ENCODE measurements around the gene LRIT2. TPM values are rescaled to one million over a fixed set of nuclear protein-coding genes. Genes with fewer than 3 reads are reported as not detected.

LRIT2 gene
- total RNA-seq, 1 donor from 2014 or later, result not detected

DNA sequence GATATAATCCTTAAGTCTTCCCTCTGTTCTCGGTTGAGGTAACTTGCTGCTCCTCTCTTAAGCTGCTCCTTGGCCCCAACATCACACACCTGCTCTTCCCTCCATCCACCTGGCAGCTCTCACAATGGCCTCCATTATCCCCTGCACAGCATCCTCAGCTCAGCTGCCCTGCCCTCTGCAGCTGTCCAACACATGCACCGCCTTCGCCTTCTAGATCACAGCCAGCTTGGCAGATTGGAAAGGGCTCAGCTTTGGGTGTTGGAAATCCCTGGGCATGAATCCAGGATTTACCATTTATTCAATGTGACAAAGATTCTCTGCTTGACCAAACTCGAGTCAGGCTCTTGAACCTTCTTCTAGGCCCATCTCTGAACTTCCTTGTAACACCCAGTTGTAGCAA lies 40.1 kb upstream of the LRIT2 start:
- TF ChIP-seq, protein P1, sequence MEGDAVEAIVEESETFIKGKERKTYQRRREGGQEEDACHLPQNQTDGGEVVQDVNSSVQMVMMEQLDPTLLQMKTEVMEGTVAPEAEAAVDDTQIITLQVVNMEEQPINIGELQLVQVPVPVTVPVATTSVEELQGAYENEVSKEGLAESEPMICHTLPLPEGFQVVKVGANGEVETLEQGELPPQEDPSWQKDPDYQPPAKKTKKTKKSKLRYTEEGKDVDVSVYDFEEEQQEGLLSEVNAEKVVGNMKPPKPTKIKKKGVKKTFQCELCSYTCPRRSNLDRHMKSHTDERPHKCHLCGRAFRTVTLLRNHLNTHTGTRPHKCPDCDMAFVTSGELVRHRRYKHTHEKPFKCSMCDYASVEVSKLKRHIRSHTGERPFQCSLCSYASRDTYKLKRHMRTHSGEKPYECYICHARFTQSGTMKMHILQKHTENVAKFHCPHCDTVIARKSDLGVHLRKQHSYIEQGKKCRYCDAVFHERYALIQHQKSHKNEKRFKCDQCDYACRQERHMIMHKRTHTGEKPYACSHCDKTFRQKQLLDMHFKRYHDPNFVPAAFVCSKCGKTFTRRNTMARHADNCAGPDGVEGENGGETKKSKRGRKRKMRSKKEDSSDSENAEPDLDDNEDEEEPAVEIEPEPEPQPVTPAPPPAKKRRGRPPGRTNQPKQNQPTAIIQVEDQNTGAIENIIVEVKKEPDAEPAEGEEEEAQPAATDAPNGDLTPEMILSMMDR (IDR thresholded peaks at IDR 0.05), result no peak
- DNase-seq, result no peak
- Histone ChIP-seq H3K27me3 (no peaks in the 10 kb centered on the region), H3K4me3 (no peak overlapping the region), H3K4me1 (peaks cover 4% of the 10 kb centered on the region), H3K27ac (no peak overlapping the region), H3K36me3 (no peaks in the 10 kb centered on the region), H3K9me3 (no peaks in the 10 kb centered on the region)
- intact Hi-C loops (cut with DNase I), result loop anchor here (5.0 to 10.0 kb wide), 2 partner anchors 99 to 272 kb away; no protein-coding TSS in a partner anchor
- no peak for ATAC-seq

DNA sequence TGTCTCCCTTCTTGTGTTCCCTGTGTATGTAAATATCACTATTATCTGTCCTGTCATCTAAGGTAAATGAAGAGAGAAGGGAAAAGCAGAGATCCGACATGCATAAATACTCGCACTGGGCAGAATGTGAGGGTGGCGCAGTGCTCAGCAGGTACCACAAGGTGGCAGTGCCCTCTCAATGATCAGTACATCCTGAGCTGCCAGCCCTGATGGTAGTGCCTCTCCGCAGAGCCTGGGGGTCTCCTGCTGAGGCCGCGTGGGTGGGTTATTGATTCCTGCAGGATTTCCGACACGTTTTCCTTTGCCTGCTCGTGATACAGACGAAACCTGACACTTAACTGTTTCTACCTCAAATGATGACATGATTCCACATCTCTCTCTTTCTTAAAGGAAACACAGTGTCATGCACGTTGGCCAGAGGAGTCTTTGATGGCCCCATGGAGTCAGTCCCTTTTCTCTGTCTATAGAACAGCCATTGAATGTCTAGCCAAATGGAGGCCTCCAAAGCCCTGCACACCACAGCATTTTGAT lies 39.3 kb upstream of the LRIT2 start:
- DNase-seq, result peak; percentile 77
- intact Hi-C loops (cut with DNase I), result loop anchor here (5.0 to 10.0 kb wide), 2 partner anchors 100 to 273 kb away; no protein-coding TSS in a partner anchor
- Histone ChIP-seq H3K4me3 (no peak overlapping the region), H3K4me1 (peaks cover 4% of the 10 kb centered on the region), H3K27ac (no peak overlapping the region), H3K36me3 (no peaks in the 10 kb centered on the region), H3K27me3 (no peaks in the 10 kb centered on the region), H3K9me3 (no peaks in the 10 kb centered on the region)
- ATAC-seq, result peak; percentile 94
- TF ChIP-seq, protein P1 (IDR thresholded peaks at IDR 0.05), result peak; percentile 96

DNA sequence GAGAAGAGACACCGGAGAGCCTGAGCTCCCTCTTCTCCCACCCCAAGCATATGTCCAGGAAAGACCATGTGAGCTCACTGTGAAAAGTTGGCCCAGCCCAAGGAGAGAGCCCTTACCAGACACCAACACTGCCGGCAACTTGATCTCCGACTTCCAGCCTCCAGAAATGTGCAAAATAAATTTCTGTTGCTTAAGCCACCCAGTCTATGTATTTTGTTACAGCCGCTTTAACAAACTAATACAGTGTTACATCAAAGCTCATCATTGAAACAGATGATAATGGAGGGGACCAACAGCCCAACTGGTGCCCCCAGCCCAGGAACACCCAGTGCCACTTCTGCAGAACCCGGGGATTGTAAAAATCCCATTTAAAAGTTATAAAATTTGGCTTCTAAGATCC lies 38.4 kb upstream of the LRIT2 start:
- H3K9me3 ChIP-seq, result no peaks in the 10 kb centered on the region
- intact Hi-C loops (cut with DNase I), result loop anchor here (10.0 kb wide), 1 partner anchor 101 kb away; no protein-coding TSS in a partner anchor

DNA sequence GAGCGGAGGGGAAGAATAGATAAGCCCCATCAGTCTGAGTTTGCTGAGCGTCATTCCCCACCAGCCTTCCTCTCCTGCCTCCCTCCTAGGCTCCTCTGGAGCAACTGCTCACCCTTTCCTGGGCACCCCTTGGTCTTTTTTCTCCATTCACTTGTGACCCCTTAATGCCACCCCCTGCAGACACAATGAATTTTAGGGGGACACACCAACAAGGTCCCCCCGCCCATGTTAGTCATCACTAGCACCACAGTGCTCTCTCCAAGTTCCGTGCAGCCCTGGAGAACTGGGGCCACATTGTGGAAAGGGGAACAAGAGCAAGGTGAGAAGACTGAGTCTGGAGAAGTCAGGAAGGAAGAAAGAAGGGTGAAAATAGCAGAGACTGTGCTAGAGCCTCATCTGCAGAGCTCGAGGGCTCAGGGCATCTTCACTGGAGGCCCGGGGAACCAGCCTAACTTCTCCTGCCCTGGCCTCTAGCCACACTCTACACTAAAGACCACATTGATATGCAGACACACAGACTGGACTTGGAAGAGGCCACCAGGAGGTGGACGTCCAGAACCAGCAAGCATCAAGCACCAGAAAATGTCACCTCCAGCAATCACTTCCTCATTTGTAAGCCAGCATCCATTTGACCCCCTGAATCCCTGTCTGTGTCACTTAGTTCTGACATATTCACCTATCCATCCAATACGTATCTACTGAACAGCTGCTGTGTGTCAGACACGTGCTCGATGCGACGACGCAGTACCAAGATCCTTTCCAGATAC lies 37.0 kb upstream of the LRIT2 start:
- H3K27ac ChIP-seq, result no peak overlapping the region
- DNase-seq (no peak), ATAC-seq (no peak)
- H3K27me3 ChIP-seq, result peaks cover 3% of the 10 kb centered on the region
- peaks cover 4% of the 10 kb centered on the region for H3K4me1 ChIP-seq
- H3K36me3 ChIP-seq, result no peaks in the 10 kb centered on the region
- no peak overlapping the region for H3K4me3 ChIP-seq
- no peaks in the 10 kb centered on the region for H3K9me3 ChIP-seq
- intact Hi-C loops (cut with DNase I), result loop anchor here (10.0 kb wide), 1 partner anchor 102 kb away; no protein-coding TSS in a partner anchor
- TF ChIP-seq, protein P1 (IDR thresholded peaks at IDR 0.05), result no peak

More for the DNA sequence above, 38.4 kb upstream of the LRIT2 start:
- DNase-seq (no peak), ATAC-seq (no peak)
- H3K36me3 ChIP-seq, result no peaks in the 10 kb centered on the region
- TF ChIP-seq, protein P1 (IDR thresholded peaks at IDR 0.05), result no peak
- no peaks in the 10 kb centered on the region for H3K27me3 ChIP-seq
- peaks cover 4% of the 10 kb centered on the region for H3K4me1 ChIP-seq
- H3K4me3 ChIP-seq, result no peak overlapping the region
- H3K27ac ChIP-seq, result no peak overlapping the region

DNA sequence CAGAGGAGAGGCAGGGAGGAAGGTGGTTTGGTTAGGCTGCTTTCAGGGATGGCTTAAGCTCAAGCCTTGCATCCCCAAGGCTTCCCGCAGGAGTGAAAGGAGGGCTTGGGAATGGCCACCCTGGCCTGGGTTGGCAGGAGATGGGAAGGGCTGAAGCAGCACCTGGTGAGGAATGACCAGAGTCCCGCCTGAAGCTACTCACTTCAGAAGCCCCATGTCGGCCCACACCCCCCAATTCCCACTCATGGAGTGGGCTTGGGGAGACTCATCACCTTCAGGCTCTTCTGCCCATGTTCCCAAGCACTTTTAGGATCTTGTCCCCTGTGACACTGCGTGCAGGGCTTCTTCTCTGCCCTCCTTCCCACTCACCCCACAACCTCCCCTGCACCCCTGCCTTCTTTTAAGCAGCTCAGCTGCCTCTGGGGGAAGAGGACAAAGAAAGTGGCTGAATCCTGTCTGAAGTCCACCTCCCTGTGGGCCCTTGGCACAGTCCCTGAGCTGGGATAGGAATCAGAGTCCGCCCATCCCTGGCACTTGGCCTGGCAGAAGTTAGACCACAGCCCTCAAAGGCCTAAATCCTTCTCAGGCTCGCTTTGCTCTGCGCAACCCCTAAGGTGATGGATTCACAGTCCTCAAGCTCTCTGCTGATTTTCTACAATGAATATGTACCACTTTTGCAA lies 36.0 kb upstream of the LRIT2 start:
- intact Hi-C loops (cut with DNase I), result loop anchor here (10.0 kb wide), 1 partner anchor 103 kb away; no protein-coding TSS in a partner anchor
- TF ChIP-seq, protein P1 (IDR thresholded peaks at IDR 0.05), result no peak
- Histone ChIP-seq H3K4me1 (peaks cover 4% of the 10 kb centered on the region), H3K27me3 (peaks cover 8% of the 10 kb centered on the region), H3K36me3 (no peaks in the 10 kb centered on the region), H3K27ac (no peak overlapping the region), H3K9me3 (no peaks in the 10 kb centered on the region), H3K4me3 (no peak overlapping the region)
- DNase-seq, result no peak
- no peak for ATAC-seq
